GM10248 (cell line): Measurements from ENCODE around the gene NCK1.

ENCODE experiments used
- CTCF ChIA-PET: fragments of 300-600 bp; sonication (Branson Sonifier 250); formaldehyde crosslinking; extraction: SDS; loops from one replicate; lab custom pipeline; 2021; ENCODE audit warnings: antibody characterized with exemption; lab: Yijun Ruan, JAX
- POLR2A ChIA-PET: fragments of 350-650 bp; sonication (Branson Sonifier 250); formaldehyde crosslinking; extraction: SDS; loops from one replicate; lab custom pipeline; 2020; ENCODE audit warnings: antibody characterized with exemption; lab: Yijun Ruan, JAX
- DNase-seq: peaks from one replicate; pipeline ENCODE4 v3.0.0; 2012; ENCODE audit errors: extremely low spot score
- TF ChIP-seq, protein P1 (sequence below): IDR thresholded peaks from 2 replicates; pipeline ENCODE4 v1.5.1; 2012; ENCODE audit warnings: mild to moderate bottlenecking, low read depth; ENCODE audit errors: extremely low read depth, missing control alignments, control extremely low read depth

NCK1 gene

DNA sequence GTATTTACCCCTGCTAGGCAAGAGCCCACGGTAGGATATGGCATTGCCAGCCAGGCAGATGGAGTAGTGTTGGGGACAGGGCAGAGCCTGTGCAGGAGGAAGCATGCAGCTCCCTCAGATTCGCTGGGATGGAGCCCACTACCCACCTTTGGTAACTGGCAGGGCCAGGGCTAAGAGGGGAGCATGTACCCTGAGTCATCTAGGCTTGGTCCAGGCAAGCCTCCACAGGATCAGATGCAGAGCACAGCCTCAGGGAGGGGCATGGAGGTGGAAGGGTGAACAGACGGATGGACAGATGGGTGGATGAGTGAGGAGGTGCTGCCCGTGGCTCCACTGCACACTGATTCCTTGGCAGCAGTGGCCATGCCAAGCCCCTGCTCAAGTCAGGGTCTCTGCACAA lies 128.8 kb downstream of the NCK1 start:
- ChIA-PET POLR2A (no interaction called here), CTCF (interaction anchor here (0.8 to 1.1 kb wide), 2 partner anchors 10 to 41 kb away, joined by 4 to 5 read pairs; no protein-coding TSS in a partner anchor)
- TF ChIP-seq, protein P1, sequence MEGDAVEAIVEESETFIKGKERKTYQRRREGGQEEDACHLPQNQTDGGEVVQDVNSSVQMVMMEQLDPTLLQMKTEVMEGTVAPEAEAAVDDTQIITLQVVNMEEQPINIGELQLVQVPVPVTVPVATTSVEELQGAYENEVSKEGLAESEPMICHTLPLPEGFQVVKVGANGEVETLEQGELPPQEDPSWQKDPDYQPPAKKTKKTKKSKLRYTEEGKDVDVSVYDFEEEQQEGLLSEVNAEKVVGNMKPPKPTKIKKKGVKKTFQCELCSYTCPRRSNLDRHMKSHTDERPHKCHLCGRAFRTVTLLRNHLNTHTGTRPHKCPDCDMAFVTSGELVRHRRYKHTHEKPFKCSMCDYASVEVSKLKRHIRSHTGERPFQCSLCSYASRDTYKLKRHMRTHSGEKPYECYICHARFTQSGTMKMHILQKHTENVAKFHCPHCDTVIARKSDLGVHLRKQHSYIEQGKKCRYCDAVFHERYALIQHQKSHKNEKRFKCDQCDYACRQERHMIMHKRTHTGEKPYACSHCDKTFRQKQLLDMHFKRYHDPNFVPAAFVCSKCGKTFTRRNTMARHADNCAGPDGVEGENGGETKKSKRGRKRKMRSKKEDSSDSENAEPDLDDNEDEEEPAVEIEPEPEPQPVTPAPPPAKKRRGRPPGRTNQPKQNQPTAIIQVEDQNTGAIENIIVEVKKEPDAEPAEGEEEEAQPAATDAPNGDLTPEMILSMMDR, result no peak

DNA sequence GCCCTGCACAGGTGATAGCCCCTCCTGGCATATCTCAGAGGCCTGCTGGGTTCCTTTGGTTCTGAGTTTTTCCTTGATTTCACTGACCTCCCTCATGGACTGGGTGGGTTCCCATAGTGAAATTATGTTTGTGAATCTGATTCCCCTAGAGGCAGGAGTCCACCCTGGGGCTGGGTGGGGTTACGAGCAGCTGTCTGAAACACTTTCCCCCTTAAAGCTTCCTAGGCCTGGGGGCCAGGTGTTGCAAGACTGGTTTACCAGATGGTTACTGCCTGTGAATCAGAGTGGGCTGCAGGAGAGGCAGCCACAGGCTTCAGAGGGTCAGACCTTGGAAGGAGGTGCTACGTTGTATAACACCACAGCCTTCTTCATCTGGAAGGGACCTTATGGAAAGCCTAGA lies 130.1 kb downstream of the NCK1 start:
- TF ChIP-seq, protein P1, result no peak
- DNase-seq, result no peak
- ChIA-PET POLR2A (no interaction called here), CTCF (interaction anchor here (1.2 to 1.3 kb wide), 2 partner anchors 22 to 240 kb away, joined by 3 to 4 read pairs; partner anchors contain the start of gene STAG1)

More for the DNA sequence above, 128.8 kb downstream of the NCK1 start:
- no peak for DNase-seq

DNA sequence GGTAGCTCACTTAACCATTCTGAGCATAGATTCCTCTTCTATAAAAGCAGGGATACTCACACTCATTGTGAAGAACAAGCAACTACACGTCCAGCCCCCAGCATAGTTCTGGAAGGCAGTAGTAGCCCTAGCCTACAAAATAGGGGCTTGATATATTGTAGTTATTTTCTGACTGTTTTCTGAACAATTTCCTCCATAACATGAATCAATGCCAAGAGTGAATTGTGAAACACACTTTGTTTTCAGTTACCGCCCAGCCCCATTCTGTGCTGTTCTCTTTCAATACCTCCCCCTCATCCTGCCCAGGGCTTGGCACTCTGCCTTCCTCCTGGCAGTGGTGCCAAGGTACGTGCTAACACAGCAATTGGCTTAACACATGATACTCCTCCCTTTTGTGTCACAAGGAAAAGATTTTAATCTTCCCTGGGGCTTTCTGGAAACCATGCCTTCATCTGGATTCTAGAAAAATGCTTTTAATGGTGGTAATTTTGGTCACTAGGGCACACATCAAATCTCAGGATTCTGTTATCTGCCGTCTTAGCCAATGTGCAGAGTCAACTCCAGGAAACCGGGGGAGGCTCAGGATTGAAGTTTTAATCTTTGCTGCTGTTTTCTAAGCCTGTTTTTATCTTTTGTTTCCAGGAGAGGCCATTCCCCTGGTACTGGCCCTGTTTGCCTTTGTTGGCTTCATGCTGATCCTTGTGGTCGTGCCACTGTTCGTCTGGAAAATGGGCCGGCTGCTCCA lies 132.9 kb downstream of the NCK1 start:
- no peak for DNase-seq

DNA sequence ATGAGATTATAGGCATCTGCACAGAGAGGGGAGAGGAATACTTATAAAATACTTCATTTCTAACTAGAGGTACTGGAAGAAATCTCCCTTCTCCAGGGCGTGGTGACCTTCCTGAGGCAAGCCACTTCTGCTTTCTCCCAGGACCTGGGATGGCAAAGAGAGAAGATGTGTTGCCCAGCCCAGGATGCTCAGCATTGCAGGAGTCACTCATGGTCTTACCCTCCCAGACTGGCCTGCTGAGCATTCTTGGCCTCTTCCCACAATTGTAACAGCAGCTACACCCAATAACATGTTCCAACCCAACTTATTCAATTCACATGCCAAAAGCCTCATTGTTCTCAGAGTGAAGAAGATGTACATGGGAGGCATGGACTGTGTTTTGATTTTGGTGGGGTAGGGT lies 133.6 kb downstream of the NCK1 start:
- TF ChIP-seq, protein P1, result no peak
- POLR2A ChIA-PET, result no interaction called here
- no peak for DNase-seq
- CTCF ChIA-PET, result no interaction called here

More for the DNA sequence above, 132.9 kb downstream of the NCK1 start:
- CTCF ChIA-PET, result no interaction called here
- TF ChIP-seq, protein P1, result no peak
- POLR2A ChIA-PET, result no interaction called here
